ENCODE results near the gene ASTL.

DNA sequence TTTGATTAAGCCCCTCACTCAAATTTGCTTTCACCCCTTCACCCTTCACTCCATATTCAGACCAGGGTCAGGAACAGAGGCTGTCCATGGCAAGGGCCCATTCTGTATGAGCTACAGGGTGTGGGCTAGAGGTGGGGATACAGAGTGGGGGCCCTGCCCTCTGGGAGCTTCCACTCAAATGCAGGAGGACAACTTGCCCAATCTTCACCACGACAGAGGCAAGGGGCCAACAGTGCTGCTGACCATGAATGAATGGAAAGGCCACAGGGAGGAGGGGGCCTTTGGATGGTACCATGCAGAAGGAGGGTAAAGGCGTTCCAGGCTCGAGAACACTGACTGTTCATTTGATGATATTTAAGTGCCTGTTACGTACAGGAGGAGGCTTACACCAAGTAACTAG, 44.8 kb downstream of the ASTL start:
- TF ChIP-seq CTCF (IDR thresholded peaks at IDR 0.05): no peak
- TF ChIP-seq EP300 (IDR thresholded peaks at IDR 0.05): no peak
- no peak for TF ChIP-seq POLR2A (IDR thresholded peaks at IDR 0.05)
